Neural cell (in vitro differentiated cells): ENCODE results near the gene DNAAF5. TPM values are rescaled to one million over a fixed set of nuclear protein-coding genes. Genes with fewer than 3 reads are reported as not detected.

ENCODE experiments used
- H2AFZ ChIP-seq: fragments of 200-600, 300-800 bp; sonication (generic), shearing (Covaris generic); 2 replicates; pipeline ENCODE4 v1.6.0; 2014; ENCODE audit warnings: low read depth, mild to moderate bottlenecking, antibody characterized with exemption, low read length, moderate library complexity
- H3F3A ChIP-seq: fragments of 200-600 bp; shearing (Covaris generic); 2 replicates; pipeline ENCODE4 v1.6.1; 2016; ENCODE audit warnings: mild to moderate bottlenecking, moderate library complexity, mixed read lengths, antibody characterized with exemption, low read length; ENCODE audit not compliant: insufficient read depth, poor library complexity, severe bottlenecking
- H3K27ac ChIP-seq: fragments of 200-600, 300-800 bp; sonication (generic), shearing (Covaris generic); 2 replicates; pipeline ENCODE4 v1.5.1; 2014; ENCODE audit warnings: mild to moderate bottlenecking, low read length, moderate library complexity
- H3K27me3 ChIP-seq: fragments of 300-800, 200-600 bp; sonication (generic), shearing (Covaris generic); 2 replicates; pipeline ENCODE4 v1.6.0; 2014; ENCODE audit warnings: mild to moderate bottlenecking, low read depth, low read length, moderate library complexity; ENCODE audit not compliant: insufficient read depth
- H3K36me3 ChIP-seq: fragments of 300-800, 200-600 bp; sonication (generic), shearing (Covaris generic); 2 replicates; pipeline ENCODE4 v1.5.1; 2014; ENCODE audit warnings: mild to moderate bottlenecking, antibody characterized with exemption, low read length, moderate library complexity; ENCODE audit not compliant: insufficient read depth
- H3K4me2 ChIP-seq: fragments of 300-800, 200-600 bp; sonication (generic), shearing (Covaris generic); 2 replicates; pipeline ENCODE4 v1.6.0; 2014; ENCODE audit warnings: mild to moderate bottlenecking, low read length
- H3K4me3 ChIP-seq: fragments of 300-800, 200-600 bp; sonication (generic), shearing (Covaris generic); 2 replicates; pipeline ENCODE4 v1.5.1; 2014; ENCODE audit warnings: mild to moderate bottlenecking, low read length, moderate library complexity
- H3K79me2 ChIP-seq: fragments of 200-600 bp; shearing (Covaris generic); replicated peaks from 2 replicates; pipeline ENCODE4 v1.6.0; 2014; ENCODE audit warnings: mild to moderate bottlenecking, low read length, moderate library complexity; ENCODE audit not compliant: insufficient read depth
- H3K9ac ChIP-seq: fragments of 300-800, 200-600 bp; sonication (generic), shearing (Covaris generic); 2 replicates; pipeline ENCODE4 v1.6.1; 2016; ENCODE audit warnings: mild to moderate bottlenecking, low read length, mixed read lengths
- H3K9me2 ChIP-seq: fragments of 200-600 bp; shearing (Covaris generic); 2 replicates; pipeline ENCODE4 v1.6.1; 2016; ENCODE audit warnings: mild to moderate bottlenecking, low read length, mixed read lengths; ENCODE audit not compliant: insufficient read depth
- H3K9me3 ChIP-seq: fragments of 200-600, 300-800 bp; sonication (generic), shearing (Covaris generic); 2 replicates; pipeline ENCODE4 v1.6.1; 2016; ENCODE audit warnings: mild to moderate bottlenecking, mixed run types, low read length, moderate library complexity, mixed read lengths
- H4K20me1 ChIP-seq: fragments of 200-600 bp; shearing (Covaris generic); 2 replicates; pipeline ENCODE4 v1.6.1; 2016; ENCODE audit warnings: mild to moderate bottlenecking, mixed run types; ENCODE audit not compliant: insufficient read depth
- CTCF ChIP-seq: fragments of 450-650 bp; IDR thresholded peaks from 2 replicates; pipeline ENCODE4 v1.5.1; 2014; ENCODE audit warnings: antibody characterized with exemption, mild to moderate bottlenecking, moderate library complexity; ENCODE audit not compliant: poor library complexity, severe bottlenecking
- EP300 ChIP-seq: fragments of 450-650 bp; conservative IDR thresholded peaks from 2 replicates; pipeline ENCODE4 v1.6.1; 2014; ENCODE audit warnings: antibody characterized with exemption, mild to moderate bottlenecking, moderate library complexity; ENCODE audit not compliant: poor library complexity, severe bottlenecking
- EZH2 ChIP-seq: fragments of 200-600, 300-800 bp; shearing (Covaris generic), sonication (generic); IDR thresholded peaks from 2 replicates; pipeline ENCODE4 v1.6.1; 2014; ENCODE audit warnings: antibody characterized with exemption, low read length, borderline replicate concordance, mild to moderate bottlenecking; ENCODE audit not compliant: insufficient read depth, poor library complexity, severe bottlenecking
- MXI1 ChIP-seq: fragments of 450-650 bp; conservative IDR thresholded peaks from 2 replicates; pipeline ENCODE4 v1.6.1; 2014; ENCODE audit warnings: antibody characterized with exemption, mild to moderate bottlenecking; ENCODE audit not compliant: poor library complexity, severe bottlenecking
- POLR2AphosphoS5 ChIP-seq: IDR thresholded peaks from 2 replicates; pipeline ENCODE4 v1.6.1; 2012
- RAD21 ChIP-seq: fragments of 450-650 bp; conservative IDR thresholded peaks from 2 replicates; pipeline ENCODE4 v1.6.1; 2014; ENCODE audit warnings: antibody characterized with exemption, mild to moderate bottlenecking, moderate library complexity
- REST ChIP-seq: IDR thresholded peaks from 2 replicates; pipeline ENCODE4 v1.6.1; 2012; ENCODE audit warnings: borderline replicate concordance
- SMC3 ChIP-seq: fragments of 450-650 bp; conservative IDR thresholded peaks from 2 replicates; pipeline ENCODE4 v1.6.1; 2014; ENCODE audit warnings: antibody characterized with exemption, mild to moderate bottlenecking, moderate library complexity; ENCODE audit not compliant: poor library complexity
- TAF1 ChIP-seq: IDR thresholded peaks from 2 replicates; pipeline ENCODE4 v1.6.1; 2012; ENCODE audit warnings: low read depth
- polyA plus RNA-seq: library from polyadenylated mRNA; depleted of rRNA; stranded (reverse); fragments of >200 nt; gene quantifications from 2 replicates; pipeline ENCODE4 v1.2.3, GENCODE V29; 2014

DNAAF5 gene
- polyA plus RNA-seq, 1 donor from 2014 or later: 5.3 TPM

GRCh38 chr7:826230-826917 lies 99.9 kb downstream of the DNAAF5 start:
- H3K4me2 ChIP-seq: no peak overlapping the region
- no peaks in the 10 kb centered on the region for H4K20me1 ChIP-seq

GRCh38 chr7:828793-829561 lies 102.5 kb downstream of the DNAAF5 start:
- Histone ChIP-seq H3F3A (no peaks in the 10 kb centered on the region), H3K27ac (no peak overlapping the region), H3K36me3 (no peaks in the 10 kb centered on the region), H4K20me1 (no peaks in the 10 kb centered on the region), H3K79me2 (peaks cover 54% of the 10 kb centered on the region), H3K4me3 (no peak overlapping the region), H3K9me3 (no peaks in the 10 kb centered on the region), H3K9ac (no peak overlapping the region), H3K27me3 (no peaks in the 10 kb centered on the region), H2AFZ (no peak overlapping the region), H3K4me2 (no peak overlapping the region), H3K9me2 (no peaks in the 10 kb centered on the region)
- TF ChIP-seq REST: no peak
- TF ChIP-seq TAF1: no peak
- TF ChIP-seq CTCF: no peak
- no peak for TF ChIP-seq POLR2AphosphoS5
- TF ChIP-seq EP300: no peak
- TF ChIP-seq MXI1: no peak
- no peak for TF ChIP-seq EZH2
- TF ChIP-seq RAD21: no peak
- no peak for TF ChIP-seq SMC3

More at GRCh38 chr7:826230-826917, 99.9 kb downstream of the DNAAF5 start:
- Histone ChIP-seq H3F3A (no peaks in the 10 kb centered on the region), H3K27ac (no peak overlapping the region), H3K9ac (no peak overlapping the region), H3K79me2 (peaks cover 67% of the 10 kb centered on the region), H3K27me3 (no peaks in the 10 kb centered on the region), H3K36me3 (no peaks in the 10 kb centered on the region), H2AFZ (no peak overlapping the region), H3K9me2 (no peaks in the 10 kb centered on the region), H3K4me3 (no peak overlapping the region), H3K9me3 (no peaks in the 10 kb centered on the region)
- TF ChIP-seq POLR2AphosphoS5 (no peak), RAD21 (no peak), EP300 (no peak), CTCF (no peak), TAF1 (no peak)
